Measurements from ENCODE around the gene EFNA2.
A peak's percentile ranks its signal among the peaks of the same experiment; 100 is the strongest.

The EFNA2 gene

DNA sequence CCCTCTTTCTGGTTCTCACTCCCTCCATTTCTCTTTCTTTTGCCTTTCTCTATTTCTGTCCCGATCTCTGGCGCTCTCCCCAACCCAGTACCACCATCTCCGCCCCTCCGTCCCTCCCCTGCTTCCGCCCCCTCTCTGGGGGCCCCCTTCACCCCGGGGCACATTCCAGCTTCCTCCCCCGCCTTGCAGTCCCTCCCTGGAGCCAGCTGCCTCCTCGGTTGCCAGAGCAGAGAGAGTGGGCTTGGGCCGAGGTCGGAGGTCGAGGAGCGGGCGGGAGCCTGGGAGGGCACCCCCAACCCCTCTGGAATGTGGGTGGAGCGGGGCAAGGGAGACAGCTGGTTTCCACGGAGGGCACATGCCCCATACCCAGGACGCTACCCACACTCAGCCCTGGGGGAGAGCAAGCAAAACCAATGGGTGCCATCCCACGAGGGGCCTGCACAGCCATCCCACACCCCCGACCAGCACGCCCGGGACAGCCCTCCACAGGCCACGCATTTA lies 23.0 kb upstream of the EFNA2 start:
- peak overlapping the region; percentile 52 for H3K27ac Mint-ChIP-seq
- H3K4me3 Mint-ChIP-seq: peak overlapping the region; percentile 74
- no peaks in the 10 kb centered on the region for H3K9me3 Mint-ChIP-seq
- H3K27me3 Mint-ChIP-seq: no peaks in the 10 kb centered on the region
- peaks cover 6% of the 10 kb centered on the region for H3K36me3 Mint-ChIP-seq (ENCODE audit: low read depth)
- H3K4me1 Mint-ChIP-seq (ENCODE audit: low read depth): peaks cover 74% of the 10 kb centered on the region

DNA sequence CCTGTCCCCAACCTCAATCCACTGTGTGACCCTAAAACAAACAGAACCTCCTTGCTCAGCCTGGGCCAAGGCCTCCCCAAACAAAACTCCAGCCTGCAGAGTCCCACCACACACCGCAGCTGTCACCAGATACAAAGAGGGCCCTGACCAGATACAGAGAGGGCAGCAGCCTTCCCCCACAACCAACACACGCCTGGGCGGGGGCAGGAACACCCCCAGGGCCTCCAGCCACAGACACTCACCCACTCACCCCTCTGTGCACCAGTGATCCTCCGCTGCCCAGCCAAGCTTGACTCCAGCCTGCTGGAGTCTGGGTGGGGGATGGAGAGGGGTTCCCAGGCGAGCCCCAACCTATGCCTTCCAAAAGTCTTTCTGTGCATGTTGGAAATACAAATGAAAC lies 22.5 kb upstream of the EFNA2 start:
- H3K27me3 Mint-ChIP-seq: no peaks in the 10 kb centered on the region
- peak overlapping the region; percentile 61 for H3K27ac Mint-ChIP-seq
- no peaks in the 10 kb centered on the region for H3K9me3 Mint-ChIP-seq
- H3K36me3 Mint-ChIP-seq (ENCODE audit: low read depth): peaks cover 3% of the 10 kb centered on the region
- peaks cover 74% of the 10 kb centered on the region for H3K4me1 Mint-ChIP-seq (ENCODE audit: low read depth)
- H3K4me3 Mint-ChIP-seq: peak overlapping the region; percentile 74

DNA sequence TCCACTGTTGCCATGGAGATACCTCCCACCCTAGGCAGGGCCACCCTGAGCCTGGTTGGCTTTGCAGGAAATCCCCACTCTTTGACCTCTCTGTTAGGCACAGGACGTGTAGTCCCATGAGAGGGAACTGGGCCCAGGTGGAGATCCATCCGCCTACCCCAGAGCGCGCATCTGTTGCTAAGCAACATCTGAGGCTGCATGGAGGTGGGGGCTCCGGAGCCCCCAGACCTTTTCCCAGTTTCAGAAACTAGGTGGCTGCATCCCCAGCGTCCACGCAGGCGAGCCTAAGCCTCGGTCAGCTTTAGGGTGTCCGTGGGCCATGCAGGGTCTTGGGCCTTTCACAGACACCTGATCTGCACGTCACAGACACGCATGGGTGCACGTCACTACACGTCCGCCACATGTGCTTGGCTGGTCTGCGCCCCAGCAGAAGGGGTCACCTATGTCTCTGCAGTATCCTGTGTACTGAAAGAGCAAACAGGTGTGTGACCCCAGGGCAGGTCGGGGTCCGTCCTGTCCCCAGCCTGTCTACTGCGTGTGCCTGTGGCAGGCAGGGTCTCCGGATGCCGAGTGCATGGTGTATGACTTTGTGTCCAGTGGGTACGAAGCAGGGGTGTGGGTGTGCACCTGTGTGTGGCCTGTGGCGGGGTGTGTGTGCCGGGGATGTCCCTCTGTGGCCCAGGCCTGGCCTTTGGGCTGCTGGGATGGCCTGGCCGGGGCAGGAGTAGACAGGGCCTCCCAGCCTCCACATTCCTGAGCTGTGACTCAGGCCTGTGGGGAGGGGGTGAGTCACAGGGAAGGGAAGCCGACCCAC lies 20.7 kb upstream of the EFNA2 start:
- Mint-ChIP-seq H3K27me3 (no peaks in the 10 kb centered on the region), H3K4me1 (ENCODE audit: low read depth) (peaks cover 67% of the 10 kb centered on the region), H3K27ac (no peak overlapping the region), H3K4me3 (peak overlapping the region; percentile 52), H3K9me3 (no peaks in the 10 kb centered on the region), H3K36me3 (ENCODE audit: low read depth) (peaks cover 7% of the 10 kb centered on the region)

DNA sequence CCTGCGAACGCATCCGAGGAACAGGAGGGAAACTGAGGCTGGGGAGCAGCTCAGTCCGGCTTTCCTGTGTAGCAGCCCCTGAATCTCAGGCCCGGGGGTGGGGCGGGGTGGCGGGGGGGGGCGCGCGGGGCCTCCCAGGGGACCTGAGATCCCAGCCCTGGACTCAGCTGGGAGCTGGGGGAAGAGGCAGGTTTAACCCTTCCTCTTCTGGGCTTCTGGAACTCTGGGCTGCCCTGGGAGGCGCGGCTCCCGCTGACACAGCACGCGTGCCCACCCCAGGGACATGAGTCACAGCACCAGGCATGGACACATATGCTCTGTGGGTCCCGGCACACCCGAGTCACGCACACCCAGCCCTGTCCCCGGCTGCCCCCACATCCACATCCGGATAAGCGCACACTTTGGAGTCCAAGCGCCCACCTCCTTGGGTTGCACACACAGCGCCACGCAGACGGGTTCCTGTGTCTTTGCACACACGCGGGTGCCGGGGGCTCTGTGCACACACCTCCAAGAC lies 20.0 kb upstream of the EFNA2 start:
- peak overlapping the region; percentile 57 for H3K4me3 Mint-ChIP-seq
- H3K36me3 Mint-ChIP-seq (ENCODE audit: low read depth): peaks cover 13% of the 10 kb centered on the region
- H3K9me3 Mint-ChIP-seq: no peaks in the 10 kb centered on the region
- H3K27ac Mint-ChIP-seq: peak overlapping the region; percentile 71
- H3K27me3 Mint-ChIP-seq: no peaks in the 10 kb centered on the region
- H3K4me1 Mint-ChIP-seq (ENCODE audit: low read depth): peaks cover 70% of the 10 kb centered on the region

DNA sequence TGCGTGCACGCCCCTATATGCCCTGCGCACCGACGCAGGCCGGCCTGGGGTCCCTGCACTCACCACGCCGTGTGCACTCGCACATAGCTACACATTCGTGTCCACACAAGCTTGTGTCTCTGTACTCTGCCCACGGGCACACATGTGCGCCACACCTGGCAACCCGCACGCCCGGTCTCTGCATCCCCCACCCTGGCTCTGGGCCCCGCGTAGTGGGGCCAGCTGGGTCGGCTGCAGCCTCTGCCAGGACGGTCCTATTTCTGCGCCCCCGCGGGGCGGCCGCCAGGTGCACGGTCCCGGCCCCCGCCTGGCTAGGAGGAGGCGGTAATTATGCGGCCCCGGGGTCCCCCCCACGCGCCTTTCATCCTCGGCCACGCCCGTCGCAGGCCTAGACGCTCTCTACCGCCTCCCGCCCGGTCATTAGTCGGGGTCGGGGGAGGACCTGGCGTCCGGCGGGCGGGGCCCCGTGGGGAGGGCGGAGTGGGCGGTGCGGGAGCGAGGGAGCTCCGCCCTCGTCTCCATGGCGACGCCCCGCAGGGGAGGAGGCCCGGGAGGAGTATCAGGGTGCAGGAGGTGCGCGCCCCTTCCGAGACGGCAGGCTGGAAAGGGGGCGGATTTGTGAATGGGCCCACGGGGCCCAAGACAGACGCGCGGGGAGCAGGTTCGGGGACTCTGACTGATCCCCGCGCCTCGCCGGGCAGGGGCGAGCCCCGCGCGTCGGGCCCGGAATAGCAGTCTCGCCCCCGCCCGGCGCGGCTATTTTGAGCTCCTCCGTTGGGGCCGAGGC lies 19.4 kb upstream of the EFNA2 start:
- H3K4me1 Mint-ChIP-seq (ENCODE audit: low read depth): peaks cover 76% of the 10 kb centered on the region
- H3K27me3 Mint-ChIP-seq: no peaks in the 10 kb centered on the region
- H3K9me3 Mint-ChIP-seq: no peaks in the 10 kb centered on the region
- H3K4me3 Mint-ChIP-seq: peak overlapping the region; percentile 57
- H3K27ac Mint-ChIP-seq: peak overlapping the region; percentile 71
- H3K36me3 Mint-ChIP-seq (ENCODE audit: low read depth): peaks cover 20% of the 10 kb centered on the region

DNA sequence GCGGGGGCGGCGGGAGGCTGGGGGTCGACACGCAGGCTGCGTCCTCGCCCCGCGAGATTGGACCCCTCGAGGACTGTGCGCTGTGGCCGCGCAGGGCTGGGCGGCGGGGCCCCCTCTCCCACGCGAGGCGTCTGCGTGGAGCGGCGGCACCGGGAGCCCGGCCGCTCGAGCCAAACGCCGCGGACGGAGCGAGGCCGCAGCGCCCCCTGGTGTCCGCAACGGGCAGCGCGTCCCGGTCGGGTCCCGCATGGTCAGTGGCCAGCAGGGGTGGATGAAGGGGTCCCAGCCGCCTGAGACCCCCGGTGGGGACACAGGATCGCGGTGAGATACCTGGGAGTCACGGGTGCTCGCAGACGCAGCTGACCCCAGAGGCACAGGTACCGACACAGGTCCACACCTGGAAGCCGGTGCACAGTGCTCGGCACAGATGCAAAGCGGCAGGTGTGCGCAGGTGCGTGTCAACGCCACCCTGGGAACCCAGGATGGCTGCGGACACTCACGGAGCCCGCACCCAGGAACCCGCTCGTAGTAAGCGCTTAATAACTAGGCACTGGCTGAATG lies 18.7 kb upstream of the EFNA2 start:
- Mint-ChIP-seq H3K27me3 (no peaks in the 10 kb centered on the region), H3K4me3 (peak overlapping the region; percentile 66), H3K4me1 (ENCODE audit: low read depth) (peaks cover 76% of the 10 kb centered on the region), H3K9me3 (no peaks in the 10 kb centered on the region), H3K27ac (peak overlapping the region; percentile 76), H3K36me3 (ENCODE audit: low read depth) (peaks cover 27% of the 10 kb centered on the region)

DNA sequence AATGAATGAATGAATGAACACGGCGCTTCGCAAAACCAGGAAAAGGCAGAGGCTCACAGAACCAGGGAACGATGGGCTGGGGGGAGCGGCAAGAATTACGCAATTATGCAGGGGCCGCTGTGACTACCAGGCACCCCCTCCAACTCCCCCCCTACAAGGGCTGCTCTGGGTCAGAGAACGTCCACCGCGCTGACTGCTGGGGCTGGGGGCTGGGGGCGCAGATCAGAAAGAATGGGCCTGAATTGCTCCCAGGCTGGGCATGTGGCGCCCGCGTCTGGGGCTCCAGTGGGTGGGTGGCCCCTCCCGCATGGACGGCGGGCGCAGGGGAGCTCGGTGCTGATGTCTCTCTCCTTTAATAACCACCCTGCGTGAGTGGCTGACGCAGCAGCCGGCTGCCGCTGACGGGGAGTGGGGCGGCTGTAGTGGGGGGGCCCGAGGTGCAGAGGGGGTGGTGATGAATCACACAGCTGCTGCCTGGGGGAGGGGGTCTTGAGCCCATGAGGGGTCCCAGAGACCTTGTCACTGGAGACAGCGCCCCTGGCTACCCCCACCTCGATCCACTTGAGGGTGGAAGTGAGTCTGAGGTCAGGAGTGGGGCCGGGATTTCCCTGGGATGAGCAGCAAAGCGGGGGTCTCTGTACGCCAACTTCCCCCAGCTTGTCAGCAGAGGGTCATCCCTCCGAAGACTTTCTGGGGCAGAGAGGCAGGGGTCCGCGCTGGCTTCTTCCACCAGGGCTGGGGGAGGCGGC lies 18.0 kb upstream of the EFNA2 start:
- Mint-ChIP-seq H3K27me3 (no peaks in the 10 kb centered on the region), H3K27ac (peak overlapping the region; percentile 86)

DNA sequence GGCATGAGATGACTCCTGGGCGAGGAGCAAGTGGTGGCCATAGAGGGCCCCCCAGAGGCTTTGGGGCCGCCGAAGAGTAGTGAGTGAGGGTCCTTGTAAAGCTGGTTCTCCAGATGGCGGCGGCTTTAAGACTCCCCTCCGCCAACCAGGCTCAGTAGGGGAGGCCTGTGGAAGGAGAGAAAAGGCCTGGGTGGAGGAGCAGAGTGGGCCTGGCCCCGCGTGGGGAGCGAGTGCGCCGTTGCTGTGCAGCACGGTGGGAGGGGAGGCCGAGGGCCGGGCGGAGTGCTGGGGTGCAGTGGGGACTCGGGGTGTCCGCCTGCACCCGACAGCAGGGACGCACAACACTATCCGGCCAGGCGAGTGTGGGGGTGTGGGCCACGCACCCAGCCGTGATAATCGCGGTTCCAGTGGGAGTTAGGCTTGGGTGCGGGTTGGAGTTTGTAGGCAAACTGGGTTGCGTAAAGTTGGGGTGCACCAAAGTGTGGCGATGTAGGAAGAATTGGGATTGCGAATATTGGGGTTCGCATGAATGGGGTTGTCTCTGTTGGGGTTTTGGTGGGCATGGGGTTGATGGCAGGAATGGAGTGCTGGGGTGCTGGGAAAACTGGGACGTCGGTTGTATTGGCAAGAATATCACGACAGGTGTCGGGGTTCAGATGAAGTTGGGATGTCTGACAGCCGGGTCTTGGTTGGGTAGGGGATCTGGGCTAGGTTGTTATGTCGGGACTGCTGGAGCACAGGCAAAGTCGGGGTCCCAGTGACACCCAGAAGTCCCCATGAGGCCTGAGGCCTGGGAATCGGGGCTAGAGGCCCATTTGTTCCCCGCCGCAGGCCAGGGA lies 17.2 kb upstream of the EFNA2 start:
- H3K27ac Mint-ChIP-seq: peak overlapping the region; percentile 86
- peak overlapping the region; percentile 75 for H3K4me3 Mint-ChIP-seq
- peaks cover 37% of the 10 kb centered on the region for H3K36me3 Mint-ChIP-seq (ENCODE audit: low read depth)
- H3K9me3 Mint-ChIP-seq: no peaks in the 10 kb centered on the region
- H3K27me3 Mint-ChIP-seq: no peaks in the 10 kb centered on the region
- H3K4me1 Mint-ChIP-seq (ENCODE audit: low read depth): peaks cover 78% of the 10 kb centered on the region

More for the DNA sequence above, 18.0 kb upstream of the EFNA2 start:
- peaks cover 33% of the 10 kb centered on the region for H3K36me3 Mint-ChIP-seq (ENCODE audit: low read depth)
- no peaks in the 10 kb centered on the region for H3K9me3 Mint-ChIP-seq
- H3K4me3 Mint-ChIP-seq: peak overlapping the region; percentile 66
- H3K4me1 Mint-ChIP-seq (ENCODE audit: low read depth): peaks cover 78% of the 10 kb centered on the region

DNA sequence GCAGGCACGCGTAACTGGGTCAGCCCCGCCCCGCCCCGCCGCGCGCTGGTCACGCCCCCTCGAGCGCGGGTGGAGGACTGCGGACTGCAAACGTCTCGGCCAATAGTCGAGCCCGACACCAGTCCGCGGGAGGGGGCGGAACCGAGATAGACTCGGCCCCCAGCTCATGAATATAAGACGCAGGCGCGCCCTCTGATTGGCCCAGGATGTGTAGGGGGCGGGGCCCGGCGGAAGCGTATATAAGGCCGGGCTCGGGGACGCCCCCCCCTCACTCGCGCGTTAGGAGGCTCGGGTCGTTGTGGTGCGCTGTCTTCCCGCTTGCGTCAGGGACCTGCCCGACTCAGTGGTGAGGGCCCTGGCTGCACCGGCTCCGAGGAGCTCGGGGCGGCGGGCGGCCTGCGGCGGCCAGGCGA lies 16.6 kb upstream of the EFNA2 start, which contains the start of gene CIRBP:
Gene CIRBP, plus strand, starts transcription at position 268 of the 413 bp plus-strand sequence. CDS start 1,602 bp downstream, outside the sequence.
- H3K27ac Mint-ChIP-seq: peak within 1 kb of the TSS; percentile 98
- H3K4me1 Mint-ChIP-seq (ENCODE audit: low read depth): peaks cover 81% of the 10 kb centered on the region
- H3K27me3 Mint-ChIP-seq: no peaks in the 10 kb centered on the region
- peaks cover 43% of the 10 kb centered on the region for H3K36me3 Mint-ChIP-seq (ENCODE audit: low read depth)
- H3K9me3 Mint-ChIP-seq: no peaks in the 10 kb centered on the region
- H3K4me3 Mint-ChIP-seq: peak within 1 kb of the TSS; percentile 95

DNA sequence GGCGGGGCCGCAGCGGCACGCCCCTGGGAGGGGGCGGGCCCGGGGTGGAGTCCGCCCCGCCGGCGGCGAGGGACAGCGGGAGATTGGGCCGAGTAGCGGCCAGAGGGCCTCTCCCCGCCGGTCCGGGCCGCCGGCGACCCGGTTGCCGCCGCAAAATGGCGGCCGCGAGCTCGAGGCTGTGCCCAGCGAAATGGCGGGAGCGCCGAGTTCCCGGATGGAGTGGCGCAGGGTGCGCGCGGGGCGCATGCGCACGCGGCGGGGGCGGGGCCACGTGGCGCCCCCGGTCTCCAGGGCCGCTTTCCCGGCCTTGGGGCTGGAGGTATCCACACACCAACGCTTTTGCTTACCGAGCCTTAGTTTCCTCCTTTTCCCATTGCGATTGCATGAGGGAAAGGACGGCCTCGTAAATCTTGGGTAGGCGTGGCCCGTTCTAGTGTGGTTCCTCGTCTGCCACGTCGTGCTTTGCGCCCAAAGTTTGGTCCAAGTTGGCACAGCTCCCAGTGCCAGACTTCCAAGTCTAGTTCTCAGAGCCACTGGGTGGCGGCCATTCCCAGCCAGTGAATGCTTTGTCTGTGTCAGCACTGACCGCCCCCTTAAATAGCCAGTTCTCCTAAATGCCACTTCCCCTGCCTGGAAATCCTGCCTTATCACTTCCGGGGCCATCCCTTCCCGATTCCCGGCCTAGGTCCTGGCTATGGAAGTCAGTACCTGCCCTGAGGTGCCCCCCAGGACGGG lies 16.0 kb upstream of the EFNA2 start:
- peak overlapping the region; percentile 98 for H3K27ac Mint-ChIP-seq
- no peaks in the 10 kb centered on the region for H3K9me3 Mint-ChIP-seq
- H3K4me1 Mint-ChIP-seq (ENCODE audit: low read depth): peaks cover 78% of the 10 kb centered on the region
- no peaks in the 10 kb centered on the region for H3K27me3 Mint-ChIP-seq
- H3K4me3 Mint-ChIP-seq: peak overlapping the region; percentile 95
- peaks cover 46% of the 10 kb centered on the region for H3K36me3 Mint-ChIP-seq (ENCODE audit: low read depth)

DNA sequence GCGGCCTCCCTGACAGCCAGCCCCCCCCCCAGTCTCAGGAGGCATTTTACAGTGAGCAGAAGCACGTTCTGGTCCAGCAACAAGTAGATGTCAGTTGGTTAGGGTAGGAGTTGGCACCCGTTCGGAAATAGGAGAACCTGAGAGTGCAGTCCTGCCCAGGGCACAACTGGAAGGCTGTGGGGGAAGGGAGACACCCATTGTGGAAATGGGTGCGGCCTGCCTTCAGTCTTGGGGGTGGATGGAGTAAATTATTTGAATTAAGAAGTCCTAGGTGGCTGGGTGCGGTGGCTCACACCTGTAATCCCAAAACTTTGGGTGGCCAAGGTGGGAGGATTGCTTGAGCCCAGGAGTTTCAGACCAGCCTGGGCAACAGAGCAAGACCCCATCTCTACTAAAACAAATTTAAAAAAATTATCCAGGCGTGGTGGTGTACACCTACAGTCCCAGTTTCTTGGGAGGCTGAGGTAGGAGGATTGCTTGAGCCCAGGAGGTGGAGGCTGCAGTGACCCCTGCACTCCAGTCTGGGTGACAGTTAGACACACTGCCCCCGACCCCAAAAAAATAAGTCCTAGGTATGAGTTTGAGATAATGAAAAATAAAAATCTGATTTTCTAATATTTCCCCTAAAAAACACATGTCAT lies 15.3 kb upstream of the EFNA2 start:
- H3K27me3 Mint-ChIP-seq: no peaks in the 10 kb centered on the region
- H3K27ac Mint-ChIP-seq: peak overlapping the region; percentile 98
- no peaks in the 10 kb centered on the region for H3K9me3 Mint-ChIP-seq
- peaks cover 73% of the 10 kb centered on the region for H3K4me1 Mint-ChIP-seq (ENCODE audit: low read depth)
- peak overlapping the region; percentile 95 for H3K4me3 Mint-ChIP-seq
- H3K36me3 Mint-ChIP-seq (ENCODE audit: low read depth): peaks cover 47% of the 10 kb centered on the region

DNA sequence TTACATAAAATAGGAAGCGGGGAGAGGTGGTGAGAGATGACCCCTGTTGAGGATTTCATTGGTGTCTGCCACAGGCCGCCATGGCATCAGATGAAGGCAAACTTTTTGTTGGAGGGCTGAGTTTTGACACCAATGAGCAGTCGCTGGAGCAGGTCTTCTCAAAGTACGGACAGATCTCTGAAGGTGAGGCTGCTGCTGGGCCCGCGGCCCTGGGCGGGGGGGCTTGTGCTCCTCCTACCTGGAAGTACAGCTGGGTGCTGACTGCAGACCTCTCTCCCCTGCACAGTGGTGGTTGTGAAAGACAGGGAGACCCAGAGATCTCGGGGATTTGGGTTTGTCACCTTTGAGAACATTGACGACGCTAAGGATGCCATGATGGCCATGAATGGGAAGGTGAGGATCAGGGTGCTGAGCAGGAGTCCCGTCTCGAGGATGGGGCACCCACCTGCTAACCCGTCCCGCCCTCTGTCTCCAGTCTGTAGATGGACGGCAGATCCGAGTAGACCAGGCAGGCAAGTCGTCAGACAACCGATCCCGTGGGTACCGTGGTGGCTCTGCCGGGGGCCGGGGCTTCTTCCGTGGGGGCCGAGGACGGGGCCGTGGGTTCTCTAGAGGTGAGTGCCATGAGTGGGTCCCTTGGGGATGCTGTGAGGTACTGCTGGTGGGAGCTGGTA lies 14.7 kb upstream of the EFNA2 start:
- no peaks in the 10 kb centered on the region for H3K9me3 Mint-ChIP-seq
- H3K4me1 Mint-ChIP-seq (ENCODE audit: low read depth): peaks cover 66% of the 10 kb centered on the region
- peak overlapping the region; percentile 98 for H3K27ac Mint-ChIP-seq

More for the DNA sequence above, 14.7 kb upstream of the EFNA2 start:
- H3K27me3 Mint-ChIP-seq: no peaks in the 10 kb centered on the region
- peaks cover 47% of the 10 kb centered on the region for H3K36me3 Mint-ChIP-seq (ENCODE audit: low read depth)
- peak overlapping the region; percentile 95 for H3K4me3 Mint-ChIP-seq
